ENCODE results near the gene MIR17HG.
"Not testable (repeated sequence)": the region's sequence is repeated elsewhere in the genome, so short reads cannot be mapped to it uniquely, and the experiment has no call there.

Gene MIR17HG

GRCh38 chr13:91347202-91347995 lies at the start of gene MIR17HG:
TSS of gene MIR17HG (plus strand) at chr13:91347687.
- peak; percentile 92 for DNase-seq

DNA sequence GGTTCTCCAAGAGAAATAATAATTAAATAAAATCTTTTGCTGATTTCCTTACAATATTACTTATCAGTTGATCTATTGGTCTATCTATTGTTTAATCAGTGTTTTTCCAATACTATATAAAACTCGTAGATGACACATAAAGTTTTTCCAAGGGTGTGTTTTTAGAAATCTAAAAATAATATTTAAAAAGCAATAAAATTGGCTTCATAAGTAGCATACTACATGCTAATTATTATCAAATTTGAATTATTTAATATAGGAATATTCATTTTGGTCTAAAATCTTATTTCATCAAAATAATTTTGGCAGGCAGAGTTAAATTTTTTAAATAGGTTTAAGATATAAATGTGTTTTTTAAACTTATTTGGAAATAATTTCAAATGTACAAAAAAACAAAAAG lies 49.4 kb upstream of the MIR17HG start:
- DNase-seq: no peak

- no peak for DNase-seq
Observed at GRCh38 chr13:91302111-91302510, 45.4 kb upstream of the MIR17HG start.

- no peak for DNase-seq
Observed at GRCh38 chr13:91303031-91303430, 44.5 kb upstream of the MIR17HG start.

DNA sequence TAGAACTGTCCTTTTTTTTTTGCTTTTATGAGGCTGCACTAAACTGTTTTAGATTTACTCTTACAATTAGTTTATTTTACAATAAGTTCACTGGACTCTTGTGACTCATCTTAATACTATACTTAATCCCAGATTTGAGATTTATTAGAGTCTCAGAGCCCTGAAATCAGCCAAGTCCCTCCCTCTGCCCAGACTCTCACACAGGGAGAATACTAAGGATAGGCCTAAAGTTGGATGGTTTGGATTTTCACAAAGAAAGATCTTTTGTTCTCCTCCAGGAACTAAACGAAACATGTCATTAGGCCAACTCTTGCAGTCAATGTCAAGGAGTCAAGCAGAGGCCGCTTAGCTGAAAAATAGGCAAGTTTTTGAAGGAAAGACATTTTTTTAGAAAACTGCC lies 42.7 kb upstream of the MIR17HG start:
- DNase-seq: no peak

- no peak for DNase-seq
Observed at GRCh38 chr13:91305652-91306051, 41.8 kb upstream of the MIR17HG start.

DNA sequence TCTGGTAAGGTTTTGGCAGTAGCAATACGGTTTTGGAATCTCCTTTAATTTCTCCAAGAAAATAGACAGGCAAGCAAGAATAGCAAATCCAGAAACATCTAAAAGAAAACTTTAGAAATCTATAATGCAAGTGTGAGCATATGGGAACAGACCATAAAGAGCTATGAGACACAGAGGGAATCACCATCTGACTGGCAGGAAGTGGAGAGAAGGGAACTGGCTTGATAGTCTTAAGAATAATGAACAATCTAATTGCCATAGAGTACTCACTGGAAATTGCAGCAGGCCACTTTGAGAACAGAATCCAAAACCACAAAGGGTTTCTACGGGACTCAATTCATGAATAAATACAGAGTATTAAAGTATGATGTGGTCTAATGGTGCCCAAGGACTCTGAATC lies 39.6 kb upstream of the MIR17HG start:
- DNase-seq: no peak

DNA sequence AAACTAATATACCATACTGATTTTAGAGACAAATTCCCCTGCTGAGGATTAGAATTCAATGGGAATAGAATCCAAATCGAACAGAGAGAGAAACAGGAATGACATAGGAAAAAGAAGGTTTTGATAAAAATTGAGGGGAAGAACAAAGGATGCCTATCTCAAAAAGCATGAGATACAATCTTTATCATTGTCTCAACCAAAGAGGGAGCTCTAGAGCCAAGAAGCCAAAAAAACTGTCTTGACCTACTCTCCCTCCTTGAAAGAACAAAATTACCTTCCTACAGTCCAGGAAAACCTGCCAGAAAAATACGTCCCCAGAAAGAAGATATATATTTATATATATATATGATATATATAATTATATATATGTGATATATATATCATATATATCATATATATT lies 39.2 kb upstream of the MIR17HG start:
- no peak for DNase-seq

- no peak for DNase-seq
Observed at GRCh38 chr13:91311491-91311890, 36.0 kb upstream of the MIR17HG start.

GRCh38 chr13:91312324-91312723 lies 35.2 kb upstream of the MIR17HG start:
- DNase-seq: no peak

- DNase-seq: no peak
Observed at GRCh38 chr13:91313103-91313502, 34.4 kb upstream of the MIR17HG start.

- no peak for DNase-seq
Observed at GRCh38 chr13:91313581-91313980, 33.9 kb upstream of the MIR17HG start.

- no peak for DNase-seq
Observed at GRCh38 chr13:91314888-91315287, 32.6 kb upstream of the MIR17HG start.

GRCh38 chr13:91318886-91319285 lies 28.6 kb upstream of the MIR17HG start:
- DNase-seq: no peak

GRCh38 chr13:91319996-91320395 lies 27.5 kb upstream of the MIR17HG start:
- DNase-seq: no peak

DNA sequence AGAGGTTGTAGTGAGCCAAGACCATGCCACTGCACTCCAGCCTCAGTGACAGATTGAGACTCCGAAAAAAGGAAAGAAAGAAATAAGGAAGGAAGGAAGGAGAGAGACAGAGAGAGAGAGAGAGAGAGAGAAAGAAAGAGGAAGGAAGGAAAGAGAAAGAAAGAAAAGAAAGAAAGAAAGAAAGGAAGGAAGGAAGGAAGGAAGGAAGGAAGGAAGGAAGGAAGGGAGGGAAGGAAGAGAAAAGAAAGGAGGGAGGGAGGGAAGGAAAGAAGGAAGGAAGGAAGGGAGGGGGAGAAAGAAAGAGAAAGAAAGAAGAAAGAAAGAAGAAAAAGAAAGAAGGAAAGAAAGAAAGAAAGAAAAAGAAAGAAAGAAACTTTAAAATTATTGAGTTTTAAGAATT lies 26.5 kb upstream of the MIR17HG start:
- DNase-seq: not testable (repeated sequence)

DNA sequence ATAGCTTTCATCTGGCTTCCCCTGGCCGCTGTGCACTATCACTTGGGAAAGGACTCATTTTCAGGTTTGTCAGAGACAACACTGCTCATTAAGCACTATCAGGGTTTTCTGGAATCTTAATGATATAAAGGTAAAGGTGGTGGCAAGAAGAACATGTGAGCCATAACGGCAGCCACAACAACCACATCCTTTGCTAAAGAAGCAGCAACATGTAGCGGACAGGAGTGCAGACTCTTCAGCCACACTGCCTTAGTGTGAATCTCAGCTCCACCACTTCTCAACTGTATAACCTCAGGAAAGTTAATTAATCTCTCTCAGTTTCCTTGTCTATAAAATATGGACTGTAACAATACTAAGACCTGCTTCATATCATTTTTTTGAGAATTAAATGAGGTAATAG lies 24.1 kb upstream of the MIR17HG start:
- DNase-seq: no peak

DNA sequence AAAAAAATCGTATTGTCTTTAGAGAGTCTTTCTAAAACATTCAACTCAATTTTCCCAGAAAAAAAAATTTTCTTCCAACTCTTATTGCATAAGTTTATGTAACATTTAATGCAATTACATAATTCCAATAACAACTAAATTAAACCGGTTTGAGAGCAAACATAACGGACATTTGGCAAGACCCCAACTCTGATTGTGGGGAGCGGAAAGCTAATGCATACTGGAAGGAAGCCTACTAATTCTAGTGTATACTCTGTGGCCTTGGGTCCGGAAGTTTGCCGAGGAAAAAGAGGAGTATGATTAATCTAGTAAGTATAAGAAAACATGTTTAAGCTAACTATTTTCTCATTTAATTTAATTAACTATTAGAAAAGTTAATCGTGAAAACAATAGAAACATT lies 21.3 kb upstream of the MIR17HG start:
- no peak for DNase-seq

DNA sequence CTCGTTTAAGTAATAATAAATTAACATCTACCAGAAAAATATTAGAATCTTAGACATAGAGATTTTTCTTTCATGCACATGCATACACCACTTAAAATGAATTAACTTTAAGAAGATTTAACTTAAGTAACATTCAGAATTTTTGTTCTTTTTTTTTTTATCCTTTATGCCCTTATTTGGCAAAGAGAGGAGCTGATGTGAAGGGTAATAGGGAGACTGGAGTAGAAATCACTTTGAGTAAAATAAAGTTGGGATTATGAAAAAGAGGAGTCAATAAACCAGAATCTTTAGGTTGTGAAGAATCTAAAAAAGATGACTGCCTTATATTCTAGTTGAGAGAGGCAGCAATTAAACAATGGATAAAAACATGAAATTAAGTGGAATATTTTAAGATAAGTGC lies 18.8 kb upstream of the MIR17HG start:
- DNase-seq: no peak

GRCh38 chr13:91329733-91330132 lies 17.8 kb upstream of the MIR17HG start:
- DNase-seq: no peak

- no peak for DNase-seq
Observed at GRCh38 chr13:91331047-91331915, 16.2 kb upstream of the MIR17HG start.

GRCh38 chr13:91346062-91346461 lies 1.4 kb upstream of the MIR17HG start:
- DNase-seq: no peak

DNA sequence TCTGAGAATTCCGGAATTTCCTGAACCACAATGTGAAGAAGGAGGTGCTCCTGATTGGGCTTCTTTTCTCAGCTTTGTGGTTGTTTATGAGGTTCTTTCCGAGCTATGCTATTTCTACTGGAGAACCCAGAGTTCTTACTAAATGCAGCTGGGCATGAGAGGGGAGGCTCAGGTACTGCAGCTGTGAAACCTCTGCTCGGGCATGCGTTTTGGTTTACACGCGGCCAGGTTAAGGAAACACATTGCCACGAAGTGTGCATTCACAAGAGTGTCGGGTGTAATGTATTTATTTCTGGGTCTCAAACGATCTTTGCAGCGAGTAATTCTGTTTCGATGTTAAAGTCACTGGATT lies 661 bp upstream of the MIR17HG start:
- DNase-seq: no peak

Data from right forelimb (tissue), 1 donor.